ENCODE measurements around the gene C10orf71.

C10orf71 gene

GRCh38 chr10:49272251-49273081 lies 26.5 kb upstream of the C10orf71 start:
- no peaks in the 10 kb centered on the region; the same call in 1 of the 2 replicates for H3K9me3 ChIP-seq
- H3K4me3 ChIP-seq (ENCODE audit: low read depth, low read length) = no peak overlapping the region
- no peaks in the 10 kb centered on the region for H3K27me3 ChIP-seq
- TF ChIP-seq CTCF (IDR thresholded peaks at IDR 0.05; ENCODE audit: low read depth, low read length) = no peak
- no peak for DNase-seq
- H3K36me3 ChIP-seq = no peaks in the 10 kb centered on the region
- H3K4me1 ChIP-seq = no peaks in the 10 kb centered on the region

DNA sequence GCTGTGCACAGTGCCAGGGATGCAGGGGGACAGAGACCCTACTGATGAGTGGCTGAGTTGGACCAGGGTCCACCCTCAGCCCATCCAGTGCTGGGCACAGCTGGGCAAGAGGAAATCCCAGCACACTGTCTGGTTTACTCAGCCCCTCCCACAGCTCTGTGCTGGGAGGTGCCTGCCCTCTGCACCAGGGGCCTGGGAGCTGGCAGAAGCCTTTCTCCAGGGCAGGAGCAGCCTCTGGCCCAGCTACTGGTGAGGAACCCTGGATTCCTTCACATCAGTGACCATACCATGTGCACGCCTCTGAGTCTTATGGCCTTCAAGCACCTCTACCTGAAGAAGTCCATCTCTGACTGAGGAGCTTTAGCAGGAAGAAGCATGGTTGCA lies 25.9 kb upstream of the C10orf71 start:
- H3K27me3 ChIP-seq = no peaks in the 10 kb centered on the region
- no peak for TF ChIP-seq CTCF (IDR thresholded peaks at IDR 0.05; ENCODE audit: low read depth, low read length)
- no peak overlapping the region for H3K4me3 ChIP-seq (ENCODE audit: low read depth, low read length)
- DNase-seq = no peak
- no peaks in the 10 kb centered on the region for H3K36me3 ChIP-seq
- H3K4me1 ChIP-seq = no peaks in the 10 kb centered on the region
- no peaks in the 10 kb centered on the region; the same call in 1 of the 2 replicates for H3K9me3 ChIP-seq

GRCh38 chr10:49273626-49274025 lies 25.3 kb upstream of the C10orf71 start:
- Histone ChIP-seq H3K9me3 (no peaks in the 10 kb centered on the region; the same call in 1 of the 2 replicates), H3K36me3 (no peaks in the 10 kb centered on the region), H3K27me3 (no peaks in the 10 kb centered on the region), H3K4me3 (ENCODE audit: low read depth, low read length) (no peak overlapping the region), H3K4me1 (no peaks in the 10 kb centered on the region)
- no peak for DNase-seq
- no peak for TF ChIP-seq CTCF (IDR thresholded peaks at IDR 0.05; ENCODE audit: low read depth, low read length)

DNA sequence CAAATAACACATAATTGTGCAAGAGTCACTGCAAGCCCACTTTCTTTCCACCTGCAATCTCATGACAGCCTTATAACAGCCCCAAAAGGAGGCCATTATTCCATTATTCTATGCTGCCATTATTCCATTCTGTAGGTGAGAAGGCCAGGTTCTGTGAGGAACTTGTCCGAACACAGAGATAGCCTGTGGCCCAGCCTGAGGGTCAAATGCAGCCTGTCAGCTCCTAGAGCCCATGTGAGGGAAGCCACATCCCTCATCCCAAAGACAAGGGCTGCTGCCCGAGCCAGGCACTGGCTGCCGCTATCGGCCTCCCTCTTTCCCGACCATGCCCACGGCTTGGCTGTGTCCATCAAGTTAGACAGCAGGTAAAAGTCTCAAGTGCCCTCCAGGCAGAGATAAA lies 24.1 kb upstream of the C10orf71 start:
- Histone ChIP-seq H3K9me3 (no peaks in the 10 kb centered on the region), H3K36me3 (no peaks in the 10 kb centered on the region), H3K4me1 (no peaks in the 10 kb centered on the region), H3K27me3 (no peaks in the 10 kb centered on the region), H3K4me3 (ENCODE audit: low read depth, low read length) (no peak overlapping the region)
- no peak for DNase-seq
- TF ChIP-seq CTCF (IDR thresholded peaks at IDR 0.05; ENCODE audit: low read depth, low read length) = no peak

GRCh38 chr10:49275896-49276295 lies 23.1 kb upstream of the C10orf71 start:
- no peaks in the 10 kb centered on the region for H3K36me3 ChIP-seq
- DNase-seq = no peak
- no peaks in the 10 kb centered on the region for H3K9me3 ChIP-seq
- no peaks in the 10 kb centered on the region for H3K27me3 ChIP-seq
- TF ChIP-seq CTCF (IDR thresholded peaks at IDR 0.05; ENCODE audit: low read depth, low read length) = no peak
- no peaks in the 10 kb centered on the region for H3K4me1 ChIP-seq
- H3K4me3 ChIP-seq (ENCODE audit: low read depth, low read length) = no peak overlapping the region

DNA sequence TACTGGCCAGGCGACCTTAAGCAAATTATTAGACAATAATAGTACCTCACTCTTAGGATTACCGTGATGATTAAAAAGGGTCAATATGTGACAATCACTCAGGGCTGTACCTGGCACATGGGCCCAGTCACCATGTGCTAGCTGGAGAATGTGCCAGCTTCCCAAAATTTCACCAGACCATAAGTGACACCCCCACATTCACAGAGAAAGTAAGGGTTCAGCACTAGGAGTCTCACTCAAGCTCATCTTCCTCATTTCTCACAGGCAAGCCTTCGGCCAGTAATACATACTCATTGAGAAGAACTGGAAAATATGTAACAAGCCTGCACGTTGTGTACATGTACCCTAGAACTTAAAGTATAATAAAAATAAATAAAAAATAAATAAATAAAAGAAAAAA lies 22.4 kb upstream of the C10orf71 start:
- H3K4me1 ChIP-seq = no peaks in the 10 kb centered on the region
- DNase-seq = no peak
- H3K27me3 ChIP-seq = no peaks in the 10 kb centered on the region
- no peaks in the 10 kb centered on the region for H3K36me3 ChIP-seq
- no peak overlapping the region for H3K4me3 ChIP-seq (ENCODE audit: low read depth, low read length)
- TF ChIP-seq CTCF (IDR thresholded peaks at IDR 0.05; ENCODE audit: low read depth, low read length) = no peak
- H3K9me3 ChIP-seq = no peaks in the 10 kb centered on the region

Data from BE2C (cell line).